Sciatic nerve (tissue), 2 donors: ENCODE results near the gene SYNPR. TPM values are rescaled to one million over a fixed set of nuclear protein-coding genes. Genes with fewer than 3 reads are reported as not detected.
A peak's percentile ranks its signal among the peaks of the same experiment; 100 is the strongest.

ENCODE experiments used
- ATAC-seq: fragments of 200-7000 bp; cut with Tn5 transposase; one replicate; pipeline ENCODE4 v1.9.1; 2020; ENCODE audit warnings: mild to moderate bottlenecking, moderate library complexity
- DNase-seq: peaks from one replicate; pipeline ENCODE4 v3.0.0-alpha.2; 2020; ENCODE audit warnings: low spot score
- intact Hi-C: fragments of 100-400 bp; cut with DNase I; formaldehyde crosslinking; loops from one replicate; pipeline ENCODE4 v1.14.2; 2022
- total RNA-seq: library from RNA; stranded (reverse); fragmentation: NEBNext Ultra II Directional; extraction: Animal tissue kit (Norgen Biotek cat#: 25700); gene quantifications from one replicate; pipeline ENCODE4 v1.2.1, GENCODE V29; 2021
- donor health status: DM: no; HTN: no; CAD: no.
- donor health status: DM: no; HTN: no; CAD: no.

The SYNPR gene
- total RNA-seq, 1 donor from 2014 or later: not detected

- ATAC-seq (no peak), DNase-seq (no peak)
- intact Hi-C loops: no loop called here
Measured at GRCh38 chr3:63295806-63296205, 17.7 kb downstream of the SYNPR start.

- DNase-seq (no peak), ATAC-seq (no peak)
- intact Hi-C loops: no loop called here
Measured at GRCh38 chr3:63296249-63296648, 18.1 kb downstream of the SYNPR start.

- DNase-seq (no peak), ATAC-seq (no peak)
- intact Hi-C loops: no loop called here
Measured at GRCh38 chr3:63303238-63303637, 25.1 kb downstream of the SYNPR start.

GRCh38 chr3:63304421-63304820 lies 26.3 kb downstream of the SYNPR start:
- DNase-seq: no peak
- intact Hi-C loops: no loop called here
- ATAC-seq: no peak

GRCh38 chr3:63308072-63308471 lies 30.0 kb downstream of the SYNPR start:
- ATAC-seq (no peak), DNase-seq (no peak)
- intact Hi-C loops: no loop called here

- ATAC-seq: no peak
- intact Hi-C loops: no loop called here
Measured at GRCh38 chr3:63309768-63310167, 31.7 kb downstream of the SYNPR start.

GRCh38 chr3:63323766-63324165 lies 45.7 kb downstream of the SYNPR start:
- intact Hi-C loops: no loop called here
- DNase-seq: no peak
- no peak for ATAC-seq

More at GRCh38 chr3:63309768-63310167, 31.7 kb downstream of the SYNPR start:
- DNase-seq: no peak

- intact Hi-C loops: no loop called here
- no peak for ATAC-seq
- DNase-seq: no peak
Measured at GRCh38 chr3:63324621-63325020, 46.5 kb downstream of the SYNPR start.

GRCh38 chr3:63325386-63325785 lies 47.3 kb downstream of the SYNPR start:
- intact Hi-C loops: no loop called here
- ATAC-seq (no peak), DNase-seq (no peak)

- ATAC-seq (no peak), DNase-seq (no peak)
- intact Hi-C loops: no loop called here
Measured at GRCh38 chr3:63328365-63328764, 50.3 kb downstream of the SYNPR start.

- DNase-seq: no peak
- ATAC-seq: no peak
- intact Hi-C loops: no loop called here
Measured at GRCh38 chr3:63331520-63331919, 53.4 kb downstream of the SYNPR start.

GRCh38 chr3:63333815-63334214 lies 55.7 kb downstream of the SYNPR start:
- no peak for ATAC-seq

GRCh38 chr3:63338351-63338750 lies 60.2 kb downstream of the SYNPR start:
- no peak for ATAC-seq
- DNase-seq: no peak
- intact Hi-C loops: no loop called here

More at GRCh38 chr3:63333815-63334214, 55.7 kb downstream of the SYNPR start:
- intact Hi-C loops: no loop called here
- DNase-seq: no peak

- peak; percentile 80 for DNase-seq
- intact Hi-C loops: no loop called here
- peak; percentile 85 for ATAC-seq
Measured at GRCh38 chr3:63343674-63344073, 65.6 kb downstream of the SYNPR start.

GRCh38 chr3:63344661-63345060 lies 66.6 kb downstream of the SYNPR start:
- DNase-seq (no peak), ATAC-seq (no peak)
- intact Hi-C loops: no loop called here

GRCh38 chr3:63349583-63350573 lies 71.8 kb downstream of the SYNPR start:
- ATAC-seq: no peak
- DNase-seq: no peak
- intact Hi-C loops: loop anchor here (10.0 kb wide), 1 partner anchor 475 kb away; no protein-coding TSS in a partner anchor

- intact Hi-C loops: loop anchor here (10.0 kb wide), 1 partner anchor 473 kb away; no protein-coding TSS in a partner anchor
- DNase-seq (no peak), ATAC-seq (peak; percentile 65)
Measured at GRCh38 chr3:63351159-63352007, 73.3 kb downstream of the SYNPR start.

- DNase-seq (no peak), ATAC-seq (no peak)
- intact Hi-C loops: loop anchor here (10.0 kb wide), 1 partner anchor 473 kb away; no protein-coding TSS in a partner anchor
Measured at GRCh38 chr3:63352008-63352279, 73.8 kb downstream of the SYNPR start.

GRCh38 chr3:63353383-63353782 lies 75.3 kb downstream of the SYNPR start:
- intact Hi-C loops: loop anchor here (10.0 kb wide), 1 partner anchor 471 kb away; no protein-coding TSS in a partner anchor

GRCh38 chr3:63354160-63354559 lies 76.1 kb downstream of the SYNPR start:
- DNase-seq (no peak), ATAC-seq (no peak)
- intact Hi-C loops: loop anchor here (10.0 kb wide), 1 partner anchor 471 kb away; no protein-coding TSS in a partner anchor

More at GRCh38 chr3:63353383-63353782, 75.3 kb downstream of the SYNPR start:
- ATAC-seq (no peak), DNase-seq (no peak)
